Nephron progenitor cell (in vitro differentiated cells): ENCODE measurements around the gene ACAD8.

ENCODE experiments used
- DNase-seq: peaks from one replicate; pipeline ENCODE4 v3.0.0; 2021
- H3K27ac Mint-ChIP-seq: 2 replicates; pipeline ENCODE4 v1.8.0; 2021; ENCODE audit warnings: mild to moderate bottlenecking, moderate library complexity, mixed read lengths
- H3K27me3 Mint-ChIP-seq: 2 replicates; pipeline ENCODE4 v1.8.0; 2021; ENCODE audit warnings: mild to moderate bottlenecking, low read depth, mixed read lengths; ENCODE audit not compliant: poor library complexity
- H3K36me3 Mint-ChIP-seq: 2 replicates; pipeline ENCODE4 v1.8.0; 2021; ENCODE audit warnings: low read depth, mixed read lengths
- H3K4me1 Mint-ChIP-seq: 2 replicates; pipeline ENCODE4 v1.8.0; 2021; ENCODE audit warnings: mixed read lengths
- H3K4me3 Mint-ChIP-seq: 2 replicates; pipeline ENCODE4 v1.8.0; 2021; ENCODE audit warnings: mild to moderate bottlenecking, moderate library complexity, mixed read lengths
- H3K9me3 Mint-ChIP-seq: 2 replicates; pipeline ENCODE4 v1.8.0; 2021; ENCODE audit warnings: mild to moderate bottlenecking, moderate library complexity, mixed read lengths
- TF ChIP-seq, protein P1 (sequence below): fragments of 200-600 bp; sonication (generic); IDR thresholded peaks from 2 replicates; pipeline ENCODE4 v1.5.0; 2021; ENCODE audit warnings: antibody characterized with exemption

Gene ACAD8

DNA sequence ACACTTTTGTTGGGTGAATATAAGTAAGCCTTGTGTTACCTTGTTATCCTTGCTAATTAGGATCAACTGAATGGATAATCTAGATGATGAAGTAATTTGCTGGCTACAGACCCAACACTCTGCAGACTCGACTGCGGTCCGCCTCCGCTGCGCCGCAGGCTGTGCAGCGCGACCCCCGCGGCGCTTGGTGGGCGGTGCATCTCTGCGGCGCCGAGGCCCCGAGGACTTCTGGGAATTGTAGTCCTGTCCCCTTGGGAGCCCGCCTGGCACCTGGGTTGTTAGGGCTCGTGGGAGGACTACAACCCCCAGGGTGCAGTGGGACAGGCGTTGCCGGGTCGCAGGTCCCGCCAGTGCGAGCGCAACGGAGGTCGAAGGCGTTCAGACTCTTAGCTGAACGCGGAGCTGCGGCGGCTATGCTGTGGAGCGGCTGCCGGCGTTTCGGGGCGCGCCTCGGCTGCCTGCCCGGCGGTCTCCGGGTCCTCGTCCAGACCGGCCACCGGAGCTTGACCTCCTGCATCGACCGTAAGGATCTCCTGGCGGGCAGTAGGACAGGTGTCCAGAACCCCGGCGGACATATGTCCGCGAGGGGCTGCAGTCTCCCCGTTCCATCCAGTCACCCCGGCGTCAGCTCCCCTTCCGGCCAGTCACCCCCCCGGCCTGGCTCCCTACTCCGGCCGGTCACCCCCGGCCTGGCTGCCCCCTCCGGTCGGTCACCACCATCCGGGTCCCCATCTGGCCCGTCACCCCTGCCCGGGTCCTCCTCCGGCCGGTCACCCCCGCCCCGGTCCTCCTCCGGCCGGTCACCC lies at the start of gene ACAD8, which contains the start of gene THYN1:
Gene ACAD8, plus strand, starts transcription at position 381 of the 806 bp plus-strand sequence. Its CDS starts 33 bp downstream, at position 414.
Gene THYN1, minus strand, starts transcription at position 165 of the 806 bp plus-strand sequence. CDS start 470 bp downstream, outside the sequence.
- Mint-ChIP-seq H3K27ac (no peak within 1 kb of the TSS), H3K36me3 (peaks cover 7% of the 10 kb centered on the region), H3K9me3 (no peaks in the 10 kb centered on the region), H3K4me1 (peaks cover 28% of the 10 kb centered on the region), H3K27me3 (no peaks in the 10 kb centered on the region), H3K4me3 (peak within 1 kb of the TSS; percentile 93)
- TF ChIP-seq, protein P1, sequence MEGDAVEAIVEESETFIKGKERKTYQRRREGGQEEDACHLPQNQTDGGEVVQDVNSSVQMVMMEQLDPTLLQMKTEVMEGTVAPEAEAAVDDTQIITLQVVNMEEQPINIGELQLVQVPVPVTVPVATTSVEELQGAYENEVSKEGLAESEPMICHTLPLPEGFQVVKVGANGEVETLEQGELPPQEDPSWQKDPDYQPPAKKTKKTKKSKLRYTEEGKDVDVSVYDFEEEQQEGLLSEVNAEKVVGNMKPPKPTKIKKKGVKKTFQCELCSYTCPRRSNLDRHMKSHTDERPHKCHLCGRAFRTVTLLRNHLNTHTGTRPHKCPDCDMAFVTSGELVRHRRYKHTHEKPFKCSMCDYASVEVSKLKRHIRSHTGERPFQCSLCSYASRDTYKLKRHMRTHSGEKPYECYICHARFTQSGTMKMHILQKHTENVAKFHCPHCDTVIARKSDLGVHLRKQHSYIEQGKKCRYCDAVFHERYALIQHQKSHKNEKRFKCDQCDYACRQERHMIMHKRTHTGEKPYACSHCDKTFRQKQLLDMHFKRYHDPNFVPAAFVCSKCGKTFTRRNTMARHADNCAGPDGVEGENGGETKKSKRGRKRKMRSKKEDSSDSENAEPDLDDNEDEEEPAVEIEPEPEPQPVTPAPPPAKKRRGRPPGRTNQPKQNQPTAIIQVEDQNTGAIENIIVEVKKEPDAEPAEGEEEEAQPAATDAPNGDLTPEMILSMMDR, result no peak
- peak; percentile 96 for DNase-seq

DNA sequence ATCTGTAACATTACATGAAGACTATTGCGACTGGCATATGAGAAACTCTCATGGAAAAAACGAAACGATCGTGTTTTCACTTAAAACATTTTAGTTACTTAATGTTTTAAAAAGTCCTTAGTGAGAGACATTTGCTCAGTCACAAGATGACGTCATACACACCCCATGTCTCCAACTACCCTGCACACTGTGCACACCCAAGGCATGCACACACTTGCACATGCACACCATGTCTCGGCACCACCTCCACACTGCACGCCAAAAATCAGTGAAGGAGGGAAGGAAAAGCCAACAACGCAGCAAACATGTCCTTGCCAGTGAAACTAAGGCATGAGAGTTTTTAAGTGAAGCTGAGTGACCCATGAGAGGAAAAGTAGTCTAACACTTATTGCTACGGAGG lies 47.6 kb upstream of the ACAD8 start:
- Mint-ChIP-seq H3K27ac (no peak overlapping the region), H3K4me1 (no peaks in the 10 kb centered on the region), H3K4me3 (no peak overlapping the region), H3K9me3 (no peaks in the 10 kb centered on the region), H3K27me3 (no peaks in the 10 kb centered on the region), H3K36me3 (peaks cover 58% of the 10 kb centered on the region)
- TF ChIP-seq, protein P1, result no peak
- DNase-seq, result no peak

DNA sequence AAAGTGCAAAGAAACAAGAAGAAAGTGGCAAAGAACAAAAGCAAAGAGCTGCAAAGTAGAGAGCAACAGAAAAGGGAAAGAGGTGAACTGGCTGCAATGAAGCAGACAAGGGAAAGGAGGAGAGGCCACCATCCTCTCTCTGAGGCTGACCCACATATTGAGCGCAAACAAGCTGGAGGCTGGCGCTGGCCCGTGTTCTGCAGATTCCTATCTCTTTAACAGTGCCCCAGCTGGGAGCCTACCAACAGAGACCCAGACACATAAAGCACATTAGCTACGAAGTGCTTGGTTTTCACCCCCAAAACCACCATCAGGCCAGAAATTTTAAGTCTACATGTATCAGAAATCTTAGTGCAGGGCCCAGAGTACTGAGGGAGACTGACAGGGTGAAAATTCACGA lies 47.2 kb upstream of the ACAD8 start:
- H3K27ac Mint-ChIP-seq, result no peak overlapping the region
- no peaks in the 10 kb centered on the region for H3K4me1 Mint-ChIP-seq
- no peaks in the 10 kb centered on the region for H3K9me3 Mint-ChIP-seq
- no peak for DNase-seq
- peaks cover 55% of the 10 kb centered on the region for H3K36me3 Mint-ChIP-seq
- TF ChIP-seq, protein P1, result no peak
- H3K27me3 Mint-ChIP-seq, result no peaks in the 10 kb centered on the region
- H3K4me3 Mint-ChIP-seq, result no peak overlapping the region

DNA sequence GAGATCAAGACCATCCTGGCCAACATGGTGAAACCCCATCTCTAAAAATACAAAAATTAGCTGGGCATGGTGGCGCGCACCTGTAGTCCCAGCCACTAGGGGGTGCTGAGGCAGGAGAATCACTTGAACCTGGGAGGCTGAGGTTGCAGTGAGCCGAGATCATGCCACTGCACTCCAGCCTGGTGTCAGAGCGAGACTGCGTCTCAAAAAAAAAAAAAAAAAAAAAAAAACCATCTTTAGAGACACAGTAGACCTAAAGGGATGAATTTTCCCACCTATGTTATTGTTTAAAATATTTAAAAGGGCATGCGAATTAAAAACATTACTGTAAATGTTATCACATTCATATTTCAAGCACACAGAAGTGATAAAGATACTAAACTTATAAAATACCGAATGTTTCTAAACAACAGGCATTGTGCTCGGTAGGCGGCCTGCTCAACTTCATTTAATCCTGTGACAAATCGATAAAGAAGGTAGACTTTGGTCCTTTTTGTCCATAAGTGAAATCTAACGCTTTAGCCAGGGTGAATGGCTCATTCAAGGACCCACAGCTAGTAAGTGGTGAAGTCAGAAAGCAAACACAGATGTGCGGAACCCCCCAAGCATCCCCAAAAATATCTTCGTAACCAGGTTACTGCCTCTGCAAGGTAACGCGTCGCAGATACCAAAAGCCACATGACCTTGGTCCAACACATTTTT lies 45.7 kb upstream of the ACAD8 start:
- Mint-ChIP-seq H3K36me3 (peaks cover 56% of the 10 kb centered on the region), H3K4me3 (no peak overlapping the region), H3K9me3 (no peaks in the 10 kb centered on the region), H3K27ac (no peak overlapping the region), H3K27me3 (no peaks in the 10 kb centered on the region), H3K4me1 (no peaks in the 10 kb centered on the region)
- TF ChIP-seq, protein P1, result peak; percentile 76
- peak; percentile 65 for DNase-seq

DNA sequence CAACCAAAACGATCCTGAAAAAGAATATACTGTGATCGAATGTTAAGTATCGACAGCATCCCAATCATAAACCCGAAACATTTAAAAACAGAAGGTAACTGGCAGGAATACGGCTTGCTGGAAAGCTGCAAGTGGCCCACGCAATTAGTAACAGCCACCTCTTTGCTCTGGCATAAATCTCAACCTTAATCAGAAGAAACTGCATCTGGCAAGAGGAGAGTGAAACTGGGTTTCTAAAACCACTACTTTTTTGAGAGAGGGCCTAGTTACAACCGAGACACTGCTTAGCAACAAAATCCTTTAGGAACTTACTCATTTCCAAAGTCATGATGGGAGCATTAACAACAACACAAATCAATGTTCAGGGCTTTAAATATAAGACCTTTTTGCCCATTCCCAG lies 37.5 kb upstream of the ACAD8 start:
- DNase-seq, result no peak
- Mint-ChIP-seq H3K4me1 (no peaks in the 10 kb centered on the region), H3K27ac (no peak overlapping the region), H3K4me3 (no peak overlapping the region), H3K36me3 (peaks cover 57% of the 10 kb centered on the region), H3K9me3 (no peaks in the 10 kb centered on the region), H3K27me3 (no peaks in the 10 kb centered on the region)
- TF ChIP-seq, protein P1, result no peak
